Measurements from ENCODE around the gene SNX11.

The SNX11 gene

DNA sequence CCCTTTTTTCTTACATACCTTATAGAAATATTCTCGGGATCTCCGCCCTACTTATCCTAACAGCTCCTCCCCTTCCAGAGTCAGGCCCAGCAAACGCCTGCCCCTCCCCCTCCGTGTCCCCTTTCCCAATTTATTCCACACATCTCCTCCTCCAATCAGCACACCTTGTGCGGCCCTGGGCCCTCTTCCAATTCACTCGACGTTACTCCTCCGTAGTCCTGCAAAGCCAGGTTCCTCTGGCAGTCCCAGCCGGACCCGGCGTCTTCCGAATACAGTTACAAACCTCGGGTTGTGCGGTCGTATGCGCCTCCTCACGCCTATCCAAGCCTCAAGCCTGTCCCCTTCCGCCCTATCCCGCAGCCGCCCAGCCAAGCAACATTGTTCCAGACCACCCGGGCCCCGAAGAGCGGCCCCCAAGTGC, 7.0 kb upstream of the SNX11 start:
- no peak for DNase-seq

DNA sequence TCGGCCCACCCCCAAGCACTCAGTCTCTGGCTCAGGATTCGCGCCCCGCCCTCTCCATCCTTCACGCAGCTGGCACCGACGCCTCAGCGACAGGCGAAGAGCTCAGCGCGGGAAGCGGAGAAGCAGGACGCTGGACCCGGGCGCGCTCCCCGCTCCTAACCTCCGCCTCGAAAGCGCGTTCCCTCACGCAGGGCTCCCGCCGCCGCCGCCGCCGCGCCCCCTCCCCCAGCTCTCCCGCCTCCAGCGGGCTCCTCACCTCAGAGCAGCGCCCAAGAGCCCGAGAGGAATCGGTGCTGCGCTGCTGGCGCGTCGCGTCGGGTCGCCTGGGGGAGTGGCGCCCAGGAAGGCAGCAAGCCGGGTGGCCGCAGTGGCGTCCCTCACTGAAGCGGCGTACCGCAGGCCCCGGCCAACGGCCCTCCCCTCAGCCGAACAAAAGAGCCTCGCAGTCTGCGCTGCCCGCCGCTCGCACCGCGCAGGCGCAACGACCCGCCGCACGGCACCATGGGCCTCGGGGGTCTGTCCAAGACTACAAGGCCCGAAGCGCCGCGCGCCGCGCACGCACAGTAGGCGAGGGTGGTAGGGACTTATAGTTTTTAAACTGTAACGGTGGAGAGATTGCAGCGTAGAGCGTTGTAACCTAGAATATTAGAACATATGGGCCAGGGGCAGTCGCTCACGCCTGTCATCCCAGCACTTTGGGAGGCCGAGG, 6.4 kb upstream of the SNX11 start, which contains the start of gene CBX1:
Gene CBX1, minus strand, starts transcription at position 467 of the 709 bp plus-strand sequence. CDS start 24,474 bp downstream, outside the sequence.
- peak; percentile 92 for DNase-seq

DNA sequence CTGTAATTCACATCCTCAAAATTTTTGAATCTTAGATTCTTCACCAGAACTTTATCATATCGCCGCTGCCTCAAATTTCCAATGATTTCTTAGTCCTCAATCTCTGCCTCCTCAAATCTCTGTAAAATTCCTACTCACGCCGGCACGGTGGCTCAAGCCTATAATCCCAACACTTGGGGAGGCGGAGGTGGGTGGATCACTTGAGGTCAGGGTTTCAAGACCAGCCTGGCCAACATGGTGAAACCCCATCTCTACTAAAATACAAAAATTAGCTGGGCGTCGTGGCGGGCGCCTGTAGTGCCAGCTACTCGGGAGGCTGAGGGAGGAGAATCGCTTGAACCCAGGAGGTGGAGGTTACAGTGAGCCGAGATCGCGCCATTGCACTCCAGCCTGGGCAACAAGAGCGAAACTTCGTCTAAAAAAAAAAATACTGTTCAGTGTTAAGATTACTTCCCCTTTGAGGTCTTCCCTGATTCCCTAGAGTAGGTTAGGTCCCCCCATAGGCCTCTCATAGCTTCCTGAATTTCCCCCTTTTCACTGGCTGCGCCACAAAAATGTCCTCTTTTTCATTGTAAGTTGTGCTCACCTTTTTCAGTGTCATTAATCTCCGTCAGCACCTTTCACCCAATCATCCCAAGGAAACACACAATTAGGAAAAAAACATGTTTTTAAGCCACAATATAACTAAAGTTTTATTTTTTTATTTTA, 5.4 kb upstream of the SNX11 start:
- DNase-seq: no peak

DNA sequence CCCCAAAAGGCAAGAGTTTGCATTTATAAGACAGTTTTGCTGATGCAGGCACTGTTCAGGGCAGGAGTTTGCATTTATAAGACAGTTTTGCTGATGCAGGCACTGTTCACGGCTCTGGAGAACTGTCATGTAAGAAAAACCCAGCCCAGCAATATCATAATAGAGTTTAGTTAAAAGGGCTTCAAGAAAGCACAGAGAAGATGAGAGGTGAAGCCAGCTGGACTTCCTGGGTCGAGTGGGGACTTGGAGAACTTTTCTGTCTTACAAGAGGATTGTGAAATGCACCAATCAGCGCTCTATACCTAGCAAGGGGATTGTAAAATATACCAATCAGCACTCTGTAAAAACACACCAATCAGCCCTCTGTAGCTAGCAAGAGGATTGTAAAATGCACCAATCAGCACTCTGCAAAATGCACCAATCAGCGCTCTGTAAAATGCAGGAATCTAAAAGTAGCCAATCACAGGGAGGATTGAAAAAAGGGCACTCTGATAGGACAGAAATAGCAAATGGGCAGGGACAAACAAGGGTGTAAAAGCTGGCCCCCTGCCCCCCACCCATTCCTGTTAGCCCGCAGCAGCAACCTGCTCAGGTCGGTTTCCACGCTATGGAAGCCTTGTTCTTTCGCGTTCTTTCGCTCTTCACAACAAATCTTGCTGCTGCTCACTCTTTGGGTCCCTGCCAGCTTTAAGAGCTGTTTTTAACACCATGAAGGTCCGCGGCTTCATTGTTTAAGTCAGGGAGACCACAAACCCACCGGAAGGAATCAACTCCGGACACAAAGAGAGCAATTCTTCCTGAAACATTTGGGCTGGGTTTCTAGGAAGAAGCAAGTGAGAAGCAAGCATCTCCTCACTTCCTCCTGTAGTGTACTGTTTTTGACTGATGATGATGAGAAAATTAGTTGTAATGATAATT, 4.5 kb upstream of the SNX11 start:
- no peak for DNase-seq

GRCh38 chr17:48104440-48104839, 3.1 kb upstream of the SNX11 start:
- no peak for DNase-seq

DNA sequence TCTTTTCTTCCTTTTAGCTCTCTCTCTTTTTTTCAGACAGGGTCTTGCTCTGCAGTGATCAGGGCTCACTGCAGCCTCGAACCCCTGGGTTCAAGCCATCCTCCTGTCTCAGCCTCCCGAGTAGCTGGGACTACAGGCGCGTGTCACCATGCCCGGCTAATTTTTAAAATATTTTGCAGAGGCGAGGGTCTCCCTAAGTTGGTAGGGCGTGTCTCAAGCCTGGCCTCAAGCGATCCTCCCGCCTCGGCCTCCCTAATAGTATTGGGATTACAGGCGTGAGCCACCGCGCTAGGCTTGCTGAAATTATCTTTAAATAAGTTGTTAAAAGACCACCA, 797 bp upstream of the SNX11 start:
- DNase-seq: no peak

DNA sequence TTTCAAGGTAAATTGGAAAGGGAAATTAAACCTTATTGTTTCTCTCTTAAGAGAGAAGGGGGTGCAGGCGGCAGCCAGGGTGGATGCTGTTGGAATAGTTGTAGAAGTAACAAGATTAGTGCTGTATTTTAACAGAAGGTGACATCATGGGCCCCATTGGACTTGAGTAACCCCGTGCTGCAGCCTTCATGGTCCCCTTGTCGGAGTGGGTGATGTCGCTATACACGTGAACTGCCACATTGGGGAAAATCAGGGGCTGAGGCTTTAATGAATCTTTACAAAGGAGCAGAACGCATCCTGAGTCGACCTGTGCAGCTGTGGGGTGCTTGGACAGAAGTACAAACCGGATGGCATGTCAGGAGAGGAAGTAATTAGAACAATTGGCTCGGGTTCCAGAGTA, 3.2 kb downstream of the SNX11 start:
- DNase-seq: no peak

GRCh38 chr17:48111937-48112241, 4.3 kb downstream of the SNX11 start:
- no peak for DNase-seq

DNA sequence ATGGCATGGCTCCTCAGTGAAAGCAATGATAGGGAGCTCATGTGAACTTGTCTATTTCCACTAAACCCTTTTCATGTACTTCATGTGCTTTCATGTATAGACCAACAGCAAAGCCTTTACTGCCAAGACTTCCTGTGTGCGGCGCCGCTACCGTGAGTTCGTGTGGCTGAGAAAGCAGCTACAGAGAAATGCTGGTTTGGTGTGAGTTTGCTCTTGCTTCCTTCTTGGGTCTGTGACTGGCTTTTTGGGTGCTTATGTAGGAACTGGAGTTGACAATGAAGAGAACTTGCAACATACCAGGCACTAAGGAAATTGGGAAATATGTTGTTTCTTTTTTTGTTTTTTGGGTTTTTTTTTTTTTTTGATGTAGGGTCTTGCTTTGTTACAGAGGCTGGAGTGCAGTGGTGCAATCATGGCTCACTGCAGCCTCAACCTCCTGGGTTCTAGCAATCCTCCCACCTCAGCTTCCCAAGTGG, 5.7 kb downstream of the SNX11 start:
- DNase-seq: peak; percentile 40

- DNase-seq: no peak
These were observed 14.5 kb downstream of the SNX11 start for GRCh38 chr17:48121923-48122664.

DNA sequence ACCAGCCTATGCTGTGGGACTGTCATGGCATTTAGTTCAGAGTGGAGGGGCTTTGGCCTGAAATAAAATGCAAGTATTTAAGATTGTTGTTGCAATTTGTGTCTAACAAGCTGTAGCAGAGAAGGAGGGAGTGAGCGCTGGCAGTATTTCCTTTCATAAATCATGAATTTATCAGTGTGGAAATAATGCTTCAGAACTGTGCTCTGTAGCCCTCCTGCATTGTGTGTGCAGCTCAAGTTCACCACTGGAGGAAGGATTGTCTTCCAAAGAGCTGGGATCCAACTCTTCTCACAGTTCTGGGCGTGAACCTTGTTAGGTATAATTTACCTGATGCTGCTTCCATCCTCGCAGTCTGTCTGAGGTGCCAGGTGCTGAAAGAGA, 15.1 kb downstream of the SNX11 start:
- DNase-seq: no peak

- no peak for DNase-seq
These were observed 15.5 kb downstream of the SNX11 start for GRCh38 chr17:48123111-48123510.

GRCh38 chr17:48123776-48124388, 16.3 kb downstream of the SNX11 start:
- no peak for DNase-seq

DNA sequence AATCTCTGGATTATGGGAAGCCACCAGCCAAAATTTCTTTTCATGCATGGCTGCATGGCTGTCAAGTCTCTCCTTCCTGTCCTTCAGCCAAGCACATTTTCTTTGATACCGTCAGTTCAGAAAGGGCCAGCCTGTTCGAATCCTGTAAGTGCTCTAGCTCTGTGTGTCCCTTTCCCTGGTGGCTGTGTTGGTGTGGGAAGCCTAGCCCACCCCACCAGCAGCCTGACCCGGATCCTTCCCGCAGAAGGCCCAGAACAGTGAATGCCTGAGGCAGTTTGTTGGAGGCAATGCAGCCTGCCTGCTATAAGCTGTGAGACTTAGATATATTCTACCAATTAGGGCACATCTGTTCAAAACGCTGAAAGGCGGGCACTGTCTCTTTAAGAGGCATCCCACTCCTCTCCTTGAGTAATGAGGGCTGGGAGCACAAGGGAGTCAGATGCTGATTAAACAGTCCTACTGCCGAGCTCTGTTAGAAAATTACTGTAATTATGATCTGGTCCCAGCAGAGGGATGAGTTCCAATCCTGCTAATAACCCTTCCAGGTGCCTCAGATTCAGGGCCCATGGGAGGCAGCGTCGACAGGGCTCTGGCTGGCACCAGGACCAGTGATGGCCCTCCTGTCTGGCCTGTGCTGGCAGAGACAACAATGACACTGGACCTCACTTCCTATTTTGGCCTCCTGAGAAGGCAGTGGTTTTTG, 18.4 kb downstream of the SNX11 start:
- DNase-seq: no peak

- no peak for DNase-seq
These were observed 18.9 kb downstream of the SNX11 start for GRCh38 chr17:48126532-48126850.

DNA sequence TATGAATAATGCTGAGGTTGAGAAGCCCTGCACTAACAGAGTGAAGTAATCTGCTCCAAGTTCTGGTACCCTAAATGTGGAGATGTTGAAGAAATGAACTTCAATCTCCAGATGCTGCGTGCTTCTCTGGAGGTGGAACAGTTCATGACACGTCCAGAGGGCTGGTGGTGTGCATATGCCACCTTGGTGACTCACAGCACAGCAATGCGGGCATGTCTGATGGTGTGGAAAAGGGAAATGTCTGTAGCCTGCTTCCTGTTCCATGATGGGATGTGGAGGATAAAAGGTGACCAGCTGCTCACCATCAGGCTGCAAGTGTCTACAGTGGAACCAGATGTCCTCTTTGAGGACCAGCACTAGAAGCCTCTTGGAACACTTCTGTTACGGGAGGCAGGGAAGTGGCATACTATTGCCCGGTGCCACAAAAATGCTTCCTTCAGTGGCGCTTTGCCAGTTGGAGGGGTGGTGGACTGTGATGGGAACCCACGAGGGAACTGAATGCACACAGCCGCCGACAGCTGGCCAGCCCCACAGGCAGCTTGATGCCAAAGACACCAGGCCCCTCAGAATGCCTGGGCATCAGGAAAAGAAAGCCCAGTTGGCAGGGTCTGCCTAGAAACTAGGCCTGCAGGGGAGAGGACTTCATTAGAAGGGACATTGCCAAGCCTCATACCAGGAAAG, 19.9 kb downstream of the SNX11 start:
- DNase-seq: no peak

GRCh38 chr17:48128400-48128799, 20.8 kb downstream of the SNX11 start:
- no peak for DNase-seq

DNA sequence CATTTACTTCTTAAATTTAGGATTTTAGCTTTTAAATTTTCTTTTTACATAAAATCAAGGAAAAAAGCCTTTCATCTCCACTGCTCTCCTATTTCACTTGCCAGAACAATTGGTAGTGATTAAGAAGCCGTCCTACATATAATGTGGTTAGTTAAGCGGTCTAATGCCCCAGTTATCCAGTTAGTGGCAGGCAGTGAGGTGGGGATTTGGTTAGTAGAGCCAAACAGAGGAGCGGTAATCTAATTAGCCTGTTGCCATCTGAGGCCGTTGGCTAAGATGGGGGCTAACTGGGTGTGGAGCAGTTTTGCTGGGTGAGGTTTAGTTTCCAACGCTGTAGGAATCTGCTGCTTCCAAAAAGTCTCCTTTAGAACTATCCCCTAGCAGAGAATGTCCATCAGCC, 22.4 kb downstream of the SNX11 start:
- no peak for DNase-seq

DNA sequence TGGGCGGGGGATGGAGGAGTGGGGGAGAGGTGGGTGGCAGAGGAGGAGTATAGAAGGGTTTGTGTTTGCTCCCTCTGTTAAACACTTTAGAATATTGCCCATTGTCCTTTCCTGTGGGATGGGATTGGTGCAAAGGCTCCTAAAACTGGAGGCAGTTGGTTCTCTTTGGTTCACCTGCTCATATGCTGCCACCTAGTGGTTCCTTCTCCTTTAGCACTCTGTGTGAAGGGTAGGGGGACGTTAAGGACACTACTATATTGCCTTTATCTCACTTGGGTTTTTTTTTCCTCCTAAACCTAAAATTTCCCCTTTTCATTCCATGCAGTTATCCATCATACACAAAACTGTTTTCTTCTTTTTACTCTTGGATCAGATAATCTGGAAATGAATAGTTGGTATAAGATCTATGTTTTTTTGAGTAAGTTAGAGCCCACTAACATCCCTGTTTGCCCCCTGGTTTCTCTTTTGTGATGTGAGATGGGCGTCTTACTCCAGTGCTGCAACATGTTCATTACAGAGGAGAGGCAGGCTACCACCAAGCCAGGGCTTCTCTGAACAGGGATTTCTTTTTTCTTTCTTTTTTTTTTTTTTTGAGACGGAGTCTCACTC, 23.8 kb downstream of the SNX11 start:
- peak; percentile 34 for DNase-seq

DNA sequence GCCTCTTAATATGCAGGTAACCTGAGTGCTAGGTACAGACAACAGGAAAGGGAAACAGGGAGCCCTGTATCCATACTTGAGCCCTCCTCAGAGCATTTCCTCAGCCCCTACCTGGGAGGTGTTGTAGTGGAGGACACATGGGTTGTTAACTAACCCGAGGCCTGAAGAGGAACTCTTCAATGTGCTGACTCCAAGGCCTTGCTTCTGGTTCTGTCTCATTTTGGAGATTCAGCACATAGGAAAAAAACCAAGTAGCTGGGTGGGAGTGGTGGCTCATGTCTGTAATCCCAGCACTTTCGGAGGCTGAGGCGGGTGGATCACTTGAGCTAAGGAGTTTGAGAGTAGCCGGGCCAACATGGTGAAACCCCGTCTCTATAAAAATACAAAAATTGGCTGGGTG, 24.8 kb downstream of the SNX11 start:
- DNase-seq: no peak

DNA sequence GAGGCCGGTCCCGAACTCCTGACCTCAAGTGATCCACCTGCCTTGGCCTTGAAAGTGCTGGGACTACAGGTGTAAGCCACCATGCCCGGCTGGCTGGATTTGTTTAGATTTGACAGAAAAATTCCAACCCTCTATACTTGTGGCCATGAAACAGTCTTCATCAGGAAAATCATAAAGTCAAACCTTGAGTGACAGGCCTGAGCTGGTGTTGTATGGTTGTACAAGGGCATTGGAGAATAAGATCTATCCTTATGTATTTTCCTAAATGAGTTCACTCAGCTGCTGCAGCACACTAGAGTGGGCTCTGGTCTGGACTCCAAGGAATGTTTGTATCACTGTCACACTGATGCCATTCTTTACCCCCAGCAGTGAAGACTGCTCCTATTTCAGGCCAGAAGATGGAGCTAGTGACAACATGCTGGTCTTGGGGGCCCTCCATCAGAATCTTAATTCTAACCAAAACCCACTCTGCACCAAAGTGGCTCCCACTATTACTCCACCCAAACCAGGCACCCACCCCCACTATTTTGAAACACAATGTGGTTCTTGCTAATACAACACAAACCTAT, 27.4 kb downstream of the SNX11 start:
- DNase-seq: no peak

Measured in activated CD4-positive, alpha-beta T cell treated with anti-CD3 and anti-CD28 coated beads, Interleukin-2, amount 50 U/mL, for 1 hour (primary cell).